H1 (cell line): ENCODE data around the gene ZBTB4. TPM values are rescaled to one million over a fixed set of nuclear protein-coding genes. Genes with fewer than 3 reads are reported as not detected.

Source experiments
- CTCF ChIA-PET: fragments of 300-600 bp; sonication (Branson Sonifier 250); formaldehyde crosslinking; loops from one replicate; lab custom pipeline; 2021; ENCODE audit not compliant: partially characterized antibody; lab: Charles Lee
- POLR2A ChIA-PET: fragments of 300-600 bp; sonication (Branson Sonifier 250); formaldehyde crosslinking; loops from one replicate; lab custom pipeline; 2021; ENCODE audit warnings: inconsistent platforms; ENCODE audit not compliant: partially characterized antibody; lab: Charles Lee
- DNase-seq, 2 experiments: peaks; one replicate each; pipeline versions ENCODE4 v3.0.0 to v3.0.0-alpha.2; 2010 to 2022; ENCODE audit warnings: low spot score in 2 of 2, low read depth in 1 of 2, mixed read lengths in 1 of 2
- FAIRE-seq: peaks from 2 replicates; lab custom pipeline; 2011; peaks lifted over from hg19 to GRCh38; lab: Jason Lieb, UNC
- H2AFZ ChIP-seq: 2 replicates; pipeline ENCODE4 v1.8.1; 2012; ENCODE audit warnings: low read length, inconsistent platforms
- H2AK5ac ChIP-seq: 2 replicates; pipeline ENCODE4 v1.6.1; 2013; ENCODE audit warnings: low read depth, low read length
- H2BK120ac ChIP-seq: replicated peaks from 2 replicates; pipeline ENCODE3; 2013; ENCODE audit warnings: low read depth, low read length, inconsistent platforms
- H2BK12ac ChIP-seq: 2 replicates; pipeline ENCODE4 v1.6.1; 2013; ENCODE audit warnings: low read depth, low read length
- H2BK15ac ChIP-seq: 2 replicates; pipeline ENCODE4 v1.6.1; 2013; ENCODE audit warnings: low read length
- H2BK20ac ChIP-seq: 2 replicates; pipeline ENCODE4 v1.6.1; 2013; ENCODE audit warnings: low read length
- H2BK5ac ChIP-seq: 2 replicates; pipeline ENCODE4 v1.6.1; 2013; ENCODE audit warnings: low read depth, low read length
- H3K14ac ChIP-seq: 2 replicates; pipeline ENCODE4 v1.6.1; 2013; ENCODE audit warnings: inconsistent platforms; ENCODE audit not compliant: insufficient read length
- H3K18ac ChIP-seq: 2 replicates; pipeline ENCODE4 v1.6.1; 2013; ENCODE audit warnings: low read length; ENCODE audit errors: extremely low read depth
- H3K23ac ChIP-seq: 2 replicates; pipeline ENCODE4 v1.6.1; 2013; ENCODE audit warnings: inconsistent platforms; ENCODE audit not compliant: insufficient read length
- H3K23me2 ChIP-seq: 2 replicates; pipeline ENCODE4 v1.6.1; 2013; ENCODE audit warnings: low read depth, low read length
- H3K27ac ChIP-seq: 2 replicates; pipeline ENCODE4 v1.6.1; 2011; ENCODE audit warnings: low read depth, low read length, inconsistent platforms
- H3K27me3 ChIP-seq, 4 experiments: replicated peaks in 1 of 4; 1 replicate in 1 of 4; 2 replicates in 3 of 4; pipeline versions ENCODE4 v1.6.1 to v1.8.1; 2011 to 2013; ENCODE audit warnings: low read length in 3 of 4, mild to moderate bottlenecking in 3 of 4, inconsistent platforms in 2 of 4, mixed read lengths in 2 of 4, moderate library complexity in 1 of 4; ENCODE audit not compliant: control insufficient read depth in 3 of 4, insufficient read depth in 3 of 4; ENCODE audit errors: extremely low read depth in 1 of 4
- H3K36me3 ChIP-seq, 4 experiments: 2 replicates each; pipeline versions ENCODE4 v1.6.1 to v1.8.1; 2011 to 2013; ENCODE audit warnings: mild to moderate bottlenecking in 4 of 4, low read length in 3 of 4, moderate library complexity in 2 of 4, control low read depth in 1 of 4, inconsistent platforms in 1 of 4; ENCODE audit not compliant: insufficient read depth in 4 of 4, control insufficient read depth in 2 of 4
- H3K4ac ChIP-seq: replicated peaks from 2 replicates; pipeline ENCODE3; 2013; ENCODE audit warnings: low read length, low read depth, mixed read lengths, inconsistent platforms; ENCODE audit not compliant: insufficient read length
- H3K4me1 ChIP-seq, 4 experiments: replicated peaks in 1 of 4; 1 replicate in 1 of 4; 2 replicates in 3 of 4; pipeline versions ENCODE4 v1.6.1 to v1.8.1; 2011 to 2013; ENCODE audit warnings: low read length in 3 of 4, inconsistent platforms in 2 of 4, mixed read lengths in 1 of 4; ENCODE audit not compliant: insufficient read depth in 4 of 4, control insufficient read depth in 3 of 4
- H3K4me2 ChIP-seq, 2 experiments: 2 replicates each; pipeline versions ENCODE4 v1.6.1 to v1.8.1; 2011 to 2013; ENCODE audit warnings: low read depth in 2 of 2, low read length in 2 of 2, control low read depth in 1 of 2, inconsistent platforms in 1 of 2, mild to moderate bottlenecking in 1 of 2; ENCODE audit not compliant: insufficient read depth in 1 of 2
- H3K4me3 ChIP-seq, 4 experiments: fragments of 200-600, 300-600 bp in 1 of 4; sonication (generic), shearing (Covaris generic), sonication (Bioruptor Twin) in 1 of 4; 2 replicates each; pipeline versions ENCODE4 v1.5.1 to v1.8.1; 2011 to 2016; ENCODE audit warnings: low read length in 4 of 4, low read depth in 3 of 4, control low read depth in 2 of 4, inconsistent platforms in 2 of 4, mild to moderate bottlenecking in 2 of 4, mixed read lengths in 1 of 4, moderate library complexity in 1 of 4; ENCODE audit not compliant: insufficient read depth in 2 of 4; ENCODE audit errors: extremely low read depth in 1 of 4
- H3K56ac ChIP-seq: replicated peaks from 2 replicates; pipeline ENCODE3; 2013; ENCODE audit warnings: low read depth, mild to moderate bottlenecking, mixed read lengths, low read length, inconsistent platforms; ENCODE audit not compliant: insufficient read length
- H3K79me1 ChIP-seq: 2 replicates; pipeline ENCODE4 v1.6.1; 2013; ENCODE audit warnings: low read depth, low read length, control low read depth
- H3K79me2 ChIP-seq, 2 experiments: 2 replicates each; pipeline versions ENCODE4 v1.6.1 to v1.8.1; 2012 to 2013; ENCODE audit warnings: low read length in 2 of 2, mild to moderate bottlenecking in 2 of 2, inconsistent platforms in 1 of 2; ENCODE audit not compliant: insufficient read depth in 2 of 2, control insufficient read depth in 1 of 2
- H3K9ac ChIP-seq, 4 experiments: replicated peaks in 1 of 4; 1 replicate in 1 of 4; 2 replicates in 3 of 4; pipeline versions ENCODE4 v1.6.1 to v1.8.1; 2011 to 2013; ENCODE audit warnings: low read depth in 3 of 4, low read length in 3 of 4, control low read depth in 2 of 4, mild to moderate bottlenecking in 2 of 4, moderate library complexity in 2 of 4, inconsistent platforms in 1 of 4; ENCODE audit errors: extremely low read depth in 1 of 4
- H3K9me3 ChIP-seq, 2 experiments: 2 replicates each; pipeline versions ENCODE4 v1.6.1 to v1.8.1; 2012 to 2013; ENCODE audit warnings: mild to moderate bottlenecking in 2 of 2, moderate library complexity in 2 of 2, control low read depth in 1 of 2, inconsistent platforms in 1 of 2, low read depth in 1 of 2, low read length in 1 of 2, mixed read lengths in 1 of 2; ENCODE audit not compliant: insufficient read depth in 2 of 2
- H4K20me1 ChIP-seq, 2 experiments: replicated peaks in 1 of 2; 2 replicates each; pipeline versions ENCODE3 to v1.8.1; 2011 to 2013; ENCODE audit warnings: inconsistent platforms in 2 of 2, low read length in 2 of 2, mild to moderate bottlenecking in 1 of 2; ENCODE audit not compliant: insufficient read depth in 2 of 2, control insufficient read depth in 1 of 2
- H4K5ac ChIP-seq: 2 replicates; pipeline ENCODE4 v1.6.1; 2013; ENCODE audit warnings: low read length, low read depth, mixed read lengths, inconsistent platforms; ENCODE audit not compliant: insufficient read length
- H4K8ac ChIP-seq: 2 replicates; pipeline ENCODE4 v1.8.0; 2013; ENCODE audit warnings: mild to moderate bottlenecking, moderate library complexity, low read length, inconsistent platforms; ENCODE audit not compliant: insufficient read depth; ENCODE audit errors: extremely low read depth
- H4K91ac ChIP-seq: replicated peaks from 2 replicates; pipeline ENCODE3; 2013; ENCODE audit warnings: low read length, mixed read lengths, inconsistent platforms; ENCODE audit not compliant: insufficient read length
- ASH2L ChIP-seq: fragments of 200-600, 300-600 bp; sonication (generic); IDR thresholded peaks from one replicate; pipeline ENCODE4 v1.7.1; 2017; ENCODE audit warnings: low read length
- CTBP2 ChIP-seq: IDR thresholded peaks from 2 replicates; pipeline ENCODE4 v1.7.0; 2011; ENCODE audit warnings: borderline replicate concordance, mild to moderate bottlenecking, moderate library complexity, mixed read lengths, low read length; ENCODE audit not compliant: insufficient read depth, insufficient read length
- EP300 ChIP-seq, 2 experiments: IDR thresholded peaks; 1 replicate in 1 of 2; 2 replicates in 1 of 2; pipeline ENCODE4 v1.6.1; 2011 to 2012; ENCODE audit warnings: low read depth in 2 of 2, low read length in 2 of 2, mild to moderate bottlenecking in 2 of 2, borderline replicate concordance in 1 of 2, inconsistent platforms in 1 of 2, moderate library complexity in 1 of 2
- KDM5A ChIP-seq: fragments of 200-600 bp; IDR thresholded peaks from 2 replicates; pipeline ENCODE4 v1.7.1; 2012; ENCODE audit warnings: mild to moderate bottlenecking, low read length, inconsistent platforms, mixed read lengths
- POU5F1 ChIP-seq: IDR thresholded peaks from 2 replicates; pipeline ENCODE4 v1.6.1; 2011; ENCODE audit warnings: low read depth, mild to moderate bottlenecking, low read length, moderate library complexity
- RNF2 ChIP-seq: fragments of 200-900, 300-1000 bp; sonication (generic); IDR thresholded peaks from 2 replicates; pipeline ENCODE4 v1.7.1; 2016; ENCODE audit warnings: borderline replicate concordance, low read depth, mild to moderate bottlenecking, antibody characterized with exemption, low read length; ENCODE audit not compliant: poor library complexity, severe bottlenecking; ENCODE audit errors: missing control alignments
- SP1 ChIP-seq: IDR thresholded peaks from 2 replicates; pipeline ENCODE4 v1.6.1; 2011; ENCODE audit warnings: low read depth, low read length
- SUZ12 ChIP-seq: fragments of 200-600 bp; sonication (generic); IDR thresholded peaks from 2 replicates; pipeline ENCODE4 v1.6.1; 2012; ENCODE audit warnings: mild to moderate bottlenecking, inconsistent platforms, low read length, moderate library complexity, mixed read lengths
- TAF1 ChIP-seq: IDR thresholded peaks from 2 replicates; pipeline ENCODE4 v1.6.1; 2011; ENCODE audit warnings: mild to moderate bottlenecking, low read depth, low read length
- ZNF274 ChIP-seq: IDR thresholded peaks from 2 replicates; pipeline ENCODE4 v1.7.0; 2012; ENCODE audit warnings: low read length, borderline replicate concordance; ENCODE audit errors: extremely low read depth
- WGBS, 2 experiments: shearing (Covaris generic) in 1 of 2; methylation state at CpG; one replicate each; pipeline versions ENCODE4 v1.1.6 to v1.1.7; 2013 to 2015; ENCODE audit warnings: low lambda C conversion rate in 2 of 2, mixed read lengths in 2 of 2, inconsistent platforms in 1 of 2, low coverage in 1 of 2, missing lambda C conversion rate in 1 of 2; ENCODE audit not compliant: insufficient replicate concordance in 2 of 2, insufficient coverage in 1 of 2, insufficient read length in 1 of 2; ENCODE audit errors: extremely low coverage in 1 of 2, missing lambda C conversion rate in 1 of 2; 5-methylcytosine and 5-hydroxymethylcytosine counted together
- polyA plus RNA-seq, 7 experiments: library from polyadenylated mRNA; depleted of rRNA in 3 of 7; stranded (reverse) in 5 of 7; unstranded in 2 of 7; fragments of >200 nt in 5 of 7; fragments of 200-250 nt in 2 of 7; gene quantifications; 1 replicate in 5 of 7; 2 replicates in 1 of 7; 4 replicates in 1 of 7; pipeline versions ENCODE4 v1.2.1 to v1.2.3, GENCODE V29; 2011 to 2013; ENCODE audit warnings: missing spikeins in 2 of 7, mixed read lengths in 2 of 7
- total RNA-seq: library from RNA; stranded (reverse); fragmentation: NEBNext Ultra II Directional; extraction: Animal tissue kit (Norgen Biotek cat#: 25700); gene quantifications from 2 replicates; pipeline ENCODE4 v1.2.1, GENCODE V29; 2021
- TF ChIP-seq, protein P1 (sequence below): IDR thresholded peaks from 2 replicates; pipeline ENCODE4 v1.6.1; 2012; ENCODE audit warnings: low read length, inconsistent platforms

The ZBTB4 gene
- total and polyA plus RNA-seq, 2 of the 8 experiments (the other 6 are each of a cell fraction or from before 2014, with no cell fraction given), result 5.9 to 10.1 TPM

GRCh38 chr17:7509937-7510336 is 30.5 kb upstream of the ZBTB4 start:
- Histone ChIP-seq H4K5ac (no peak overlapping the region), H3K9me3 (no peaks in the 10 kb centered on the region; a peak in 1 of 4 replicates), H3K79me1 (no peaks in the 10 kb centered on the region), H4K8ac (no peak overlapping the region), H3K23me2 (peaks cover 5% of the 10 kb centered on the region; the same call in 1 of the 2 replicates), H3K27ac (no peak overlapping the region), H3K56ac (no peak overlapping the region), H3K79me2 (no peaks in the 10 kb centered on the region), H3K27me3 (no peaks in the 10 kb centered on the region), H3K4ac (no peak overlapping the region), H3K4me2 (no peak overlapping the region), H2BK5ac (no peak overlapping the region), H2BK20ac (no peak overlapping the region), H3K18ac (no peak overlapping the region), H2BK12ac (no peak overlapping the region), H3K4me3 (no peak overlapping the region), H2AK5ac (no peak overlapping the region), H4K20me1 (peaks cover 0 to 18% of the 10 kb centered on the region in 2 experiments), H3K23ac (no peak overlapping the region), H3K4me1 (no peaks in the 10 kb centered on the region), H3K36me3 (peaks cover 32 to 82% (median 69%) of the 10 kb centered on the region in 4 experiments), H4K91ac (no peak overlapping the region), H2BK120ac (no peak overlapping the region), H2AFZ (no peak overlapping the region), H3K14ac (no peak overlapping the region), H2BK15ac (no peak overlapping the region), H3K9ac (no peak overlapping the region)
- no peak for FAIRE-seq
- no peak for DNase-seq
- CTCF ChIA-PET, result interaction anchor here (1.2 to 2.3 kb wide), 3 partner anchors 19 to 64 kb away, joined by 3 to 10 read pairs (median 4); partner anchors contain the start of gene SENP3
- WGBS, 2 experiments, result 90% methylated on average over 5 of the region's 5 CpGs; no CpG with 5 or more reads in 1 of the 2 experiments
- POLR2A ChIA-PET, result interaction anchor here (1.4 to 3.8 kb wide), 4 partner anchors 9 to 51 kb away, joined by 4 to 21 read pairs (median 14); partner anchors contain the start of genes POLR2A and SENP3
- TF ChIP-seq ZNF274, result no peak
- TF ChIP-seq KDM5A, result no peak
- TF ChIP-seq RNF2, result no peak
- TF ChIP-seq ASH2L, result no peak
- TF ChIP-seq POU5F1, result no peak
- no peak for TF ChIP-seq TAF1
- TF ChIP-seq SUZ12, result no peak
- TF ChIP-seq, protein P1, sequence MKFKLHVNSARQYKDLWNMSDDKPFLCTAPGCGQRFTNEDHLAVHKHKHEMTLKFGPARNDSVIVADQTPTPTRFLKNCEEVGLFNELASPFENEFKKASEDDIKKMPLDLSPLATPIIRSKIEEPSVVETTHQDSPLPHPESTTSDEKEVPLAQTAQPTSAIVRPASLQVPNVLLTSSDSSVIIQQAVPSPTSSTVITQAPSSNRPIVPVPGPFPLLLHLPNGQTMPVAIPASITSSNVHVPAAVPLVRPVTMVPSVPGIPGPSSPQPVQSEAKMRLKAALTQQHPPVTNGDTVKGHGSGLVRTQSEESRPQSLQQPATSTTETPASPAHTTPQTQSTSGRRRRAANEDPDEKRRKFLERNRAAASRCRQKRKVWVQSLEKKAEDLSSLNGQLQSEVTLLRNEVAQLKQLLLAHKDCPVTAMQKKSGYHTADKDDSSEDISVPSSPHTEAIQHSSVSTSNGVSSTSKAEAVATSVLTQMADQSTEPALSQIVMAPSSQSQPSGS, result no peak
- no peak for TF ChIP-seq CTBP2
- no peak for TF ChIP-seq EP300 (IDR thresholded peaks at IDR 0.05; ENCODE audit: borderline replicate concordance in 1 of 2, low read depth in 2 of 2, low read length in 2 of 2)
- TF ChIP-seq SP1, result no peak
